IMR-90 (cell line): ENCODE measurements around the gene EIF2A. TPM values are rescaled to one million over a fixed set of nuclear protein-coding genes. Genes with fewer than 3 reads are reported as not detected.

Source experiments
- ATAC-seq: fragments of 200-7000 bp; cut with Tn5 transposase; 2 replicates; pipeline ENCODE4 v1.9.1; 2020; ENCODE audit warnings: low read depth, mild to moderate bottlenecking, moderate library complexity
- BruUV-seq: library from RNA; stranded (reverse); fragments of 400-500 nt; replicated peaks from 2 replicates; lab custom pipeline; 2021; lab: Mats Ljungman, UMichigan
- CTCF ChIA-PET: fragments of 300-600 bp; formaldehyde crosslinking; extraction: SDS; loops from one replicate; lab custom pipeline; 2021; ENCODE audit warnings: antibody characterized with exemption; lab: Yijun Ruan, JAX
- POLR2A ChIA-PET: fragments of 300-600 bp; sonication (Branson Sonifier 250); formaldehyde crosslinking; loops from one replicate; lab custom pipeline; 2022; ENCODE audit warnings: antibody characterized with exemption; ENCODE audit not compliant: unreplicated experiment; lab: Charles Lee
- DNase-seq: peaks from one replicate; pipeline ENCODE4 v3.0.0; 2013
- H2AFZ ChIP-seq: replicated peaks from 2 replicates; pipeline ENCODE3; 2013; ENCODE audit warnings: low read length, mild to moderate bottlenecking; ENCODE audit not compliant: poor library complexity
- H2AK5ac ChIP-seq: 2 replicates; pipeline ENCODE4 v1.6.1; 2013; ENCODE audit warnings: low read depth, low read length, inconsistent platforms
- H2AK9ac ChIP-seq: replicated peaks from 2 replicates; pipeline ENCODE3; 2013; ENCODE audit warnings: mild to moderate bottlenecking, low read depth, low read length, moderate library complexity; ENCODE audit not compliant: poor library complexity
- H2BK120ac ChIP-seq: 2 replicates; pipeline ENCODE4 v1.6.1; 2013; ENCODE audit warnings: low read depth, low read length, inconsistent platforms
- H2BK15ac ChIP-seq: 3 replicates; pipeline ENCODE4 v1.6.1; 2013; ENCODE audit warnings: low read depth, low read length, inconsistent platforms
- H2BK20ac ChIP-seq: 2 replicates; pipeline ENCODE4 v1.6.1; 2013; ENCODE audit warnings: low read depth, mild to moderate bottlenecking, inconsistent platforms, low read length, moderate library complexity
- H2BK5ac ChIP-seq: 2 replicates; pipeline ENCODE4 v1.6.1; 2013; ENCODE audit warnings: mild to moderate bottlenecking, low read depth, low read length, inconsistent platforms; ENCODE audit not compliant: poor library complexity, severe bottlenecking
- H3K14ac ChIP-seq: replicated peaks from 2 replicates; pipeline ENCODE4 v1.6.1; 2013; ENCODE audit warnings: low read depth, low read length, inconsistent platforms
- H3K18ac ChIP-seq: 2 replicates; pipeline ENCODE4 v1.6.1; 2013; ENCODE audit warnings: low read depth, low read length, control low read depth
- H3K23ac ChIP-seq: 2 replicates; pipeline ENCODE4 v1.6.1; 2013; ENCODE audit warnings: low read depth, low read length, inconsistent platforms
- H3K27ac ChIP-seq: 2 replicates; pipeline ENCODE4 v1.5.1; 2013; ENCODE audit warnings: mild to moderate bottlenecking, control low read depth, low read length; ENCODE audit not compliant: insufficient read depth
- H3K27me3 ChIP-seq: 2 replicates; pipeline ENCODE4 v1.6.1; 2013; ENCODE audit warnings: low read length; ENCODE audit not compliant: control insufficient read depth, insufficient read depth
- H3K36me3 ChIP-seq: 2 replicates; pipeline ENCODE4 v1.6.1; 2013; ENCODE audit warnings: low read length, mixed read lengths; ENCODE audit not compliant: control insufficient read depth, insufficient read depth
- H3K4ac ChIP-seq: 2 replicates; pipeline ENCODE4 v1.6.1; 2013; ENCODE audit warnings: low read depth, low read length, inconsistent platforms
- H3K4me1 ChIP-seq: 2 replicates; pipeline ENCODE4 v1.6.1; 2013; ENCODE audit warnings: low read length, mixed read lengths; ENCODE audit not compliant: control insufficient read depth, insufficient read depth
- H3K4me2 ChIP-seq: 2 replicates; pipeline ENCODE4 v1.6.1; 2013; ENCODE audit warnings: low read depth, mild to moderate bottlenecking, control low read depth, low read length, moderate library complexity
- H3K4me3 ChIP-seq: 2 replicates; pipeline ENCODE4 v1.5.1; 2013; ENCODE audit warnings: low read depth, mild to moderate bottlenecking, control low read depth, low read length, moderate library complexity; ENCODE audit not compliant: insufficient read depth
- H3K56ac ChIP-seq: 2 replicates; pipeline ENCODE4 v1.6.1; 2013; ENCODE audit warnings: low read length, inconsistent platforms; ENCODE audit not compliant: insufficient read depth; ENCODE audit errors: extremely low read depth
- H3K79me1 ChIP-seq, 2 experiments: 2 replicates each; pipeline ENCODE4 v1.6.1; 2013; ENCODE audit warnings: low read length in 2 of 2, inconsistent platforms in 1 of 2, low read depth in 1 of 2
- H3K9ac ChIP-seq: 2 replicates; pipeline ENCODE4 v1.6.1; 2013; ENCODE audit warnings: low read depth, low read length, control low read depth
- H3K9me1 ChIP-seq: 2 replicates; pipeline ENCODE4 v1.6.1; 2013; ENCODE audit warnings: low read length, inconsistent platforms; ENCODE audit not compliant: insufficient read depth
- H3K9me3 ChIP-seq: 2 replicates; pipeline ENCODE4 v1.6.1; 2013; ENCODE audit warnings: low read length; ENCODE audit not compliant: control insufficient read depth, insufficient read depth
- H4K20me1 ChIP-seq: 2 replicates; pipeline ENCODE4 v1.6.1; 2013; ENCODE audit warnings: low read length, inconsistent platforms; ENCODE audit not compliant: insufficient read depth
- H4K5ac ChIP-seq: 2 replicates; pipeline ENCODE4 v1.6.1; 2013; ENCODE audit warnings: mild to moderate bottlenecking, low read depth, low read length, control low read depth
- H4K8ac ChIP-seq, 2 experiments: 2 replicates each; pipeline ENCODE4 v1.6.1; 2013; ENCODE audit warnings: low read depth in 2 of 2, low read length in 2 of 2, control low read depth in 1 of 2, inconsistent platforms in 1 of 2
- H4K91ac ChIP-seq: 2 replicates; pipeline ENCODE4 v1.6.1; 2013; ENCODE audit warnings: low read depth, low read length, inconsistent platforms; ENCODE audit not compliant: insufficient read depth
- BHLHE40 ChIP-seq: fragments of 150-350 bp; IDR thresholded peaks from 2 replicates; pipeline ENCODE4 v1.6.1; 2016; ENCODE audit warnings: mild to moderate bottlenecking, low read depth, low read length
- CEBPB ChIP-seq: IDR thresholded peaks from 2 replicates; pipeline ENCODE4 v1.6.1; 2012; ENCODE audit warnings: low read depth, low read length, improper control_type of control experiment
- CHD1 ChIP-seq: IDR thresholded peaks from 2 replicates; pipeline ENCODE4 v1.6.1; 2012; ENCODE audit warnings: low read depth, low read length, improper control_type of control experiment
- FOS ChIP-seq: fragments of 150-350 bp; IDR thresholded peaks from 2 replicates; pipeline ENCODE4 v1.6.1; 2016; ENCODE audit warnings: low read depth, low read length
- MAFK ChIP-seq: IDR thresholded peaks from 2 replicates; pipeline ENCODE4 v1.6.1; 2012; ENCODE audit warnings: low read depth, low read length, improper control_type of control experiment
- MAZ ChIP-seq: IDR thresholded peaks from 2 replicates; pipeline ENCODE4 v1.6.1; 2012; ENCODE audit warnings: low read depth, mild to moderate bottlenecking, low read length, improper control_type of control experiment, moderate library complexity, borderline replicate concordance
- MXI1 ChIP-seq: IDR thresholded peaks from 2 replicates; pipeline ENCODE4 v1.6.1; 2012; ENCODE audit warnings: low read depth, mild to moderate bottlenecking, low read length, moderate library complexity, borderline replicate concordance
- NFE2L2 ChIP-seq: fragments of 150-350 bp; IDR thresholded peaks from 2 replicates; pipeline ENCODE4 v1.6.1; 2016; ENCODE audit warnings: low read depth, mild to moderate bottlenecking, low read length
- POLR2A ChIP-seq: IDR thresholded peaks from 2 replicates; pipeline ENCODE4 v1.6.1; 2012; ENCODE audit warnings: mild to moderate bottlenecking, low read depth, low read length
- RAD21 ChIP-seq: IDR thresholded peaks from 2 replicates; pipeline ENCODE4 v1.6.1; 2012; ENCODE audit warnings: low read length, improper control_type of control experiment
- RCOR1 ChIP-seq: IDR thresholded peaks from 2 replicates; pipeline ENCODE4 v1.6.1; 2012; ENCODE audit warnings: mild to moderate bottlenecking, low read length, improper control_type of control experiment; ENCODE audit not compliant: insufficient replicate concordance
- RFX5 ChIP-seq: IDR thresholded peaks from 2 replicates; pipeline ENCODE4 v1.8.0; 2012; ENCODE audit warnings: low read depth, mild to moderate bottlenecking, low read length, moderate library complexity
- SMC3 ChIP-seq: fragments of 150-350 bp; IDR thresholded peaks from 2 replicates; pipeline ENCODE4 v1.6.1; 2016; ENCODE audit warnings: low read depth, mild to moderate bottlenecking, antibody characterized with exemption, low read length, moderate library complexity
- WGBS, 2 experiments: methylation state at CpG; one replicate each; pipeline versions ENCODE4 v1.1.5 to v1.1.7; 2013; ENCODE audit warnings: missing lambda C conversion rate in 2 of 2; ENCODE audit not compliant: insufficient read length in 1 of 2; ENCODE audit errors: extremely low coverage in 2 of 2; 5-methylcytosine and 5-hydroxymethylcytosine counted together
- dilution Hi-C: fragments of 300-500 bp; cut with HindIII; formaldehyde crosslinking; loops from one replicate; pipeline ENCODE4 v1.14.3; 2018; ENCODE audit warnings: low sequenced_read_pairs; ENCODE audit not compliant: unreplicated experiment
- in situ Hi-C: fragments of 300-500 bp; cut with MboI; formaldehyde crosslinking; loops from 3 replicates; pipeline ENCODE4 v1.14.3; 2019; ENCODE audit warnings: low sequenced_read_pairs, inconsistent platforms, mixed read lengths
- intact Hi-C: fragments of 100-400 bp; cut with micrococcal nuclease; formaldehyde crosslinking; loops from 2 replicates; pipeline ENCODE4 v1.10.0; 2022
- polyA plus RNA-seq, 3 experiments: library from polyadenylated mRNA; depleted of rRNA; stranded (reverse); fragments of >200 nt; gene quantifications; 2 replicates each; pipeline ENCODE4 v1.2.3, GENCODE V29; 2012; ENCODE audit warnings: low replicate concordance in 1 of 3
- total RNA-seq: library from RNA; depleted of rRNA; stranded (reverse); fragments of >200 nt; gene quantifications from 2 replicates; pipeline ENCODE4 v1.2.3, GENCODE V29; 2012
- TF ChIP-seq, protein P1 (sequence below): fragments of 150-350 bp; IDR thresholded peaks from 2 replicates; pipeline ENCODE4 v1.6.1; 2017; ENCODE audit warnings: mild to moderate bottlenecking, antibody characterized with exemption, low read length, low read depth
- TF ChIP-seq, protein P2 (sequence below): conservative IDR thresholded peaks from 2 replicates; pipeline ENCODE4 v1.5.1; 2012; ENCODE audit warnings: mild to moderate bottlenecking, low read depth, low read length, improper control_type of control experiment
- TF ChIP-seq, protein P3 (sequence below): fragments of 150-350 bp; IDR thresholded peaks from 2 replicates; pipeline ENCODE4 v1.6.1; 2016; ENCODE audit warnings: low read depth, mild to moderate bottlenecking, low read length, moderate library complexity, borderline replicate concordance

The EIF2A gene
- total and polyA plus RNA-seq, 2 of the 4 experiments (the other 2 are of a cell fraction) = 61.2 to 166 TPM

DNA sequence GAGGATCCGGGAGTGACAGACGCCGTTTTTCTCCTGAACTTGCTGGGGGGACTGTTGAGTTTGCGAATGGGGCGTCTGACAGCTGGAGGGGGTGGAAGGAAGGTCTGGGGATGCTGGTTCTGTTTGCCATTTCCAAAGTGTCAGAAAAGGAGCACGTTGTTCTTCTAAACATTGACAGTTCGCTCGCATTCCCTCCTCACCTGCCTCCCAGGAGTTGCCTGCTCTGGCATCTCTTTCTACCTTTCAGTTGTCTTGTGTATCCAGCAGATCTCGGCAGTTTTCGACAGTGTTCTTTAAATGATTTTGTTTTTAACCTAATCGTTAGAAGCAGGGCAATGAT lies 57.4 kb downstream of the EIF2A start:
- no peak for DNase-seq
- in situ Hi-C loops = no loop called here
- no TSS peak for BruUV-seq

More for the DNA sequence above, 57.4 kb downstream of the EIF2A start:
- no peaks in the 10 kb centered on the region; the same call in 1 of the 2 replicates for H3K4me1 ChIP-seq
- peak overlapping the region; percentile 56 for H3K4me3 ChIP-seq
- peak overlapping the region; percentile 5; the same call in 1 of the 2 replicates for H3K18ac ChIP-seq
- peak overlapping the region; percentile 73 for H3K9ac ChIP-seq
- peak overlapping the region; percentile 98 for H2AK9ac ChIP-seq
- H3K4ac ChIP-seq = peak overlapping the region; percentile 83
- H3K79me1 ChIP-seq = peaks cover 8 to 50% of the 10 kb centered on the region in 2 experiments
- no peak for ATAC-seq
- peak overlapping the region; percentile 70 for H3K27ac ChIP-seq
- H3K9me1 ChIP-seq = 0 out of 2 replicates have a peak, but pooled peaks cover 3% of the 10 kb centered on the region
- peak overlapping the region in 1 of 2 experiments; percentile 11; a peak in 2 of 4 replicates for H4K8ac ChIP-seq
- TF ChIP-seq RCOR1 (no peak), RFX5 (no peak), SMC3 (no peak), BHLHE40 (no peak), FOS (no peak), NFE2L2 (no peak), MAFK (no peak), RAD21 (no peak), MAZ (no peak), MXI1 (no peak), CHD1 (no peak), POLR2A (no peak), CEBPB (no peak)
- TF ChIP-seq, protein P1, sequence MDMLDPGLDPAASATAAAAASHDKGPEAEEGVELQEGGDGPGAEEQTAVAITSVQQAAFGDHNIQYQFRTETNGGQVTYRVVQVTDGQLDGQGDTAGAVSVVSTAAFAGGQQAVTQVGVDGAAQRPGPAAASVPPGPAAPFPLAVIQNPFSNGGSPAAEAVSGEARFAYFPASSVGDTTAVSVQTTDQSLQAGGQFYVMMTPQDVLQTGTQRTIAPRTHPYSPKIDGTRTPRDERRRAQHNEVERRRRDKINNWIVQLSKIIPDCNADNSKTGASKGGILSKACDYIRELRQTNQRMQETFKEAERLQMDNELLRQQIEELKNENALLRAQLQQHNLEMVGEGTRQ = no peak
- TF ChIP-seq, protein P2, sequence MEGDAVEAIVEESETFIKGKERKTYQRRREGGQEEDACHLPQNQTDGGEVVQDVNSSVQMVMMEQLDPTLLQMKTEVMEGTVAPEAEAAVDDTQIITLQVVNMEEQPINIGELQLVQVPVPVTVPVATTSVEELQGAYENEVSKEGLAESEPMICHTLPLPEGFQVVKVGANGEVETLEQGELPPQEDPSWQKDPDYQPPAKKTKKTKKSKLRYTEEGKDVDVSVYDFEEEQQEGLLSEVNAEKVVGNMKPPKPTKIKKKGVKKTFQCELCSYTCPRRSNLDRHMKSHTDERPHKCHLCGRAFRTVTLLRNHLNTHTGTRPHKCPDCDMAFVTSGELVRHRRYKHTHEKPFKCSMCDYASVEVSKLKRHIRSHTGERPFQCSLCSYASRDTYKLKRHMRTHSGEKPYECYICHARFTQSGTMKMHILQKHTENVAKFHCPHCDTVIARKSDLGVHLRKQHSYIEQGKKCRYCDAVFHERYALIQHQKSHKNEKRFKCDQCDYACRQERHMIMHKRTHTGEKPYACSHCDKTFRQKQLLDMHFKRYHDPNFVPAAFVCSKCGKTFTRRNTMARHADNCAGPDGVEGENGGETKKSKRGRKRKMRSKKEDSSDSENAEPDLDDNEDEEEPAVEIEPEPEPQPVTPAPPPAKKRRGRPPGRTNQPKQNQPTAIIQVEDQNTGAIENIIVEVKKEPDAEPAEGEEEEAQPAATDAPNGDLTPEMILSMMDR = no peak
- TF ChIP-seq, protein P3, sequence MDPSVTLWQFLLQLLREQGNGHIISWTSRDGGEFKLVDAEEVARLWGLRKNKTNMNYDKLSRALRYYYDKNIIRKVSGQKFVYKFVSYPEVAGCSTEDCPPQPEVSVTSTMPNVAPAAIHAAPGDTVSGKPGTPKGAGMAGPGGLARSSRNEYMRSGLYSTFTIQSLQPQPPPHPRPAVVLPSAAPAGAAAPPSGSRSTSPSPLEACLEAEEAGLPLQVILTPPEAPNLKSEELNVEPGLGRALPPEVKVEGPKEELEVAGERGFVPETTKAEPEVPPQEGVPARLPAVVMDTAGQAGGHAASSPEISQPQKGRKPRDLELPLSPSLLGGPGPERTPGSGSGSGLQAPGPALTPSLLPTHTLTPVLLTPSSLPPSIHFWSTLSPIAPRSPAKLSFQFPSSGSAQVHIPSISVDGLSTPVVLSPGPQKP = no peak
- H3K9me3 ChIP-seq = no peaks in the 10 kb centered on the region
- H2BK20ac ChIP-seq = 0 out of 2 replicates have a peak overlapping the region, but pooled peaks have one; percentile 8
- H2AFZ ChIP-seq = peak overlapping the region; percentile 99
- peak overlapping the region; percentile 40 for H3K23ac ChIP-seq
- H2AK5ac ChIP-seq = 0 out of 2 replicates have a peak overlapping the region, but pooled peaks have one; percentile 37
- ChIA-PET POLR2A (no interaction called here), CTCF (no interaction called here)
- peaks cover 34% of the 10 kb centered on the region for H4K20me1 ChIP-seq
- H3K14ac ChIP-seq = peak overlapping the region; percentile 65
- WGBS, 2 experiments = no CpG with 5 or more reads among the region's 11 CpGs
- H3K56ac ChIP-seq = peak overlapping the region; percentile 79
- peak overlapping the region; percentile 81 for H2BK5ac ChIP-seq
- H3K36me3 ChIP-seq = peaks cover 4% of the 10 kb centered on the region
- no peaks in the 10 kb centered on the region for H3K27me3 ChIP-seq
- no peak overlapping the region; the same call in 2 of the 3 replicates for H2BK15ac ChIP-seq
- no peak overlapping the region for H4K5ac ChIP-seq
- dilution Hi-C loops = no loop called here
- H4K91ac ChIP-seq = peak overlapping the region; percentile 14; the same call in 1 of the 2 replicates
- H2BK120ac ChIP-seq = no peak overlapping the region
- intact Hi-C loops = loop anchor here (5.0 kb wide), 2 partner anchors 98 to 158 kb away; partner anchors contain the start of genes ERICH6 and SIAH2
- peak overlapping the region; percentile 87 for H3K4me2 ChIP-seq
